Endothelial cell (in vitro differentiated cells): ENCODE data around the gene ZNF184. TPM values are rescaled to one million over a fixed set of nuclear protein-coding genes. Genes with fewer than 3 reads are reported as not detected.

Experiments
- DNase-seq: peaks from one replicate; pipeline ENCODE4 v3.0.0; 2021; ENCODE audit warnings: low spot score
- H3K27ac Mint-ChIP-seq: one replicate; pipeline ENCODE4 v1.8.0; 2021; ENCODE audit warnings: mixed read lengths, inconsistent platforms; ENCODE audit not compliant: unreplicated experiment
- H3K27me3 Mint-ChIP-seq: one replicate; pipeline ENCODE4 v1.8.0; 2021; ENCODE audit warnings: mild to moderate bottlenecking, moderate library complexity, mixed read lengths, inconsistent platforms; ENCODE audit not compliant: unreplicated experiment
- H3K36me3 Mint-ChIP-seq: one replicate; pipeline ENCODE4 v1.8.0; 2021; ENCODE audit warnings: mild to moderate bottlenecking, low read depth, mixed read lengths, inconsistent platforms; ENCODE audit not compliant: unreplicated experiment
- H3K4me1 Mint-ChIP-seq: one replicate; pipeline ENCODE4 v1.8.0; 2021; ENCODE audit warnings: mild to moderate bottlenecking, mixed read lengths, inconsistent platforms; ENCODE audit not compliant: unreplicated experiment
- H3K4me3 Mint-ChIP-seq: one replicate; pipeline ENCODE4 v1.8.0; 2021; ENCODE audit warnings: mild to moderate bottlenecking, mixed read lengths, inconsistent platforms; ENCODE audit not compliant: unreplicated experiment
- H3K9me3 Mint-ChIP-seq: one replicate; pipeline ENCODE4 v1.8.0; 2021; ENCODE audit warnings: mixed read lengths, inconsistent platforms; ENCODE audit not compliant: unreplicated experiment
- CTCF ChIP-seq: fragments of 200-600 bp; sonication (generic); IDR thresholded peaks from one replicate; pipeline ENCODE4 v1.5.0; 2021; ENCODE audit warnings: antibody characterized with exemption; ENCODE audit not compliant: unreplicated experiment
- total RNA-seq: library from RNA; stranded (reverse); fragmentation: NEBNext Ultra II Directional; extraction: Animal tissue kit (Norgen Biotek cat#: 25700); gene quantifications from one replicate; pipeline ENCODE4 v1.2.1, GENCODE V29; 2021; ENCODE audit not compliant: unreplicated experiment

Gene ZNF184
- total RNA-seq, 1 donor from 2014 or later, result 12.6 TPM

- peaks cover 8% of the 10 kb centered on the region for H3K27me3 Mint-ChIP-seq
- no peak overlapping the region for H3K27ac Mint-ChIP-seq
- H3K4me3 Mint-ChIP-seq, result no peak overlapping the region
- peaks cover 3% of the 10 kb centered on the region for H3K36me3 Mint-ChIP-seq
- DNase-seq, result no peak
- TF ChIP-seq CTCF, result no peak
- no peaks in the 10 kb centered on the region for H3K9me3 Mint-ChIP-seq
- peaks cover 8% of the 10 kb centered on the region for H3K4me1 Mint-ChIP-seq
Observed at GRCh38 chr6:27514906-27515495, 42.1 kb upstream of the ZNF184 start.

- H3K4me1 Mint-ChIP-seq, result peaks cover 3% of the 10 kb centered on the region
- no peak overlapping the region for H3K27ac Mint-ChIP-seq
- DNase-seq, result no peak
- no peak overlapping the region for H3K4me3 Mint-ChIP-seq
- TF ChIP-seq CTCF, result no peak
- H3K36me3 Mint-ChIP-seq, result no peaks in the 10 kb centered on the region
- H3K27me3 Mint-ChIP-seq, result peaks cover 2% of the 10 kb centered on the region
- H3K9me3 Mint-ChIP-seq, result no peaks in the 10 kb centered on the region
Observed at GRCh38 chr6:27512525-27512924, 39.6 kb upstream of the ZNF184 start.

- peaks cover 5% of the 10 kb centered on the region for H3K4me1 Mint-ChIP-seq
- peaks cover 16% of the 10 kb centered on the region for H3K27me3 Mint-ChIP-seq
- no peak overlapping the region for H3K4me3 Mint-ChIP-seq
- H3K9me3 Mint-ChIP-seq, result no peaks in the 10 kb centered on the region
- no peak for DNase-seq
- TF ChIP-seq CTCF, result no peak
- no peaks in the 10 kb centered on the region for H3K36me3 Mint-ChIP-seq
- no peak overlapping the region for H3K27ac Mint-ChIP-seq
Observed at GRCh38 chr6:27507041-27507956, 34.4 kb upstream of the ZNF184 start.

- H3K9me3 Mint-ChIP-seq, result no peaks in the 10 kb centered on the region
- peak overlapping the region; percentile 12 for H3K27ac Mint-ChIP-seq
- no peaks in the 10 kb centered on the region for H3K36me3 Mint-ChIP-seq
- peak; percentile 49 for DNase-seq
- peaks cover 16% of the 10 kb centered on the region for H3K27me3 Mint-ChIP-seq
- peaks cover 6% of the 10 kb centered on the region for H3K4me1 Mint-ChIP-seq
- TF ChIP-seq CTCF, result no peak
- H3K4me3 Mint-ChIP-seq, result peak overlapping the region; percentile 70
Observed at GRCh38 chr6:27505209-27506027, 32.5 kb upstream of the ZNF184 start.
